GM21825 (cell line): ENCODE measurements around the gene CLN6.
"Not testable (repeated sequence)": the region's sequence is repeated elsewhere in the genome, so short reads cannot be mapped to it uniquely, and the experiment has no call there.

Experiments
- ATAC-seq: cut with Tn5 transposase; IDR thresholded peaks from one replicate; pipeline ENCODE4 v1.9.1; 2021; ENCODE audit warnings: mild to moderate bottlenecking, moderate library complexity; ENCODE audit not compliant: unreplicated experiment

Gene CLN6

DNA sequence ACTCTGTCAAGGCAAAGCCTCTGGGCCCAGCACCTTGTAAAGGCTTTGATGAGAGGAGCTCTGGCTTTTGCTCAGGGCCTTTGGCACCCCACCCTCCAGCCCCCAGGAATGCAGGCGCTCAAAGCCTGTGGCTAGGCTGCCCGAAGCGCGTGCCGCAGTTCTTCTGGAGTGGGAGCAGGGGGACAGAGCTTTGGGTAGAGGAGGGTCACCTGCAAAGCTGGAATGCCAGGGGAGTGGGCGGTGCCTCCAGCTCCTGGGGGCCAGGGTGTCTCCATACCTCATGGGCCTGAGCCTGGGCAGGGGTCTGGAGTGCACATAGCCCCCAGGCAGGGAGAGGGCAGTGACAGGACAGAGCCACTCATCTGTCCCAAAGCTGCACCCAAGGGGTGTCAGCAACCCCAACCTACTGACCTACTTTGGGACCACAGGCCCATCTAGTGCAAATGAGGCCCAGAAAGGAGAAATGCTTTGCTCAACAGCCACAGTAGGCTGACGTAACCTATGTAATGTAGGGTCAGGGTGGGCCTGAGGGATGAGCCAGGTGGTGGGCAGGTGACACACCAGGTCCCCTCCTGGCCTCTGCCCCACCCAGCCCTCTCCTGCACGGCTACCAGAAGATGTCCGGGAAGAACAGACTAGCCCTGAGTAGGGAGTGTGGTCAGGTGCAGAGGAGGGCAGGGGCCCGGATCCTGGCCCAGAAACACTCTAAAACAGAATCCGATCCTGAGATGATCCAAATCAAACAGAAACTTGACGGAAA, 22.2 kb downstream of the CLN6 start:
- ATAC-seq = no peak

DNA sequence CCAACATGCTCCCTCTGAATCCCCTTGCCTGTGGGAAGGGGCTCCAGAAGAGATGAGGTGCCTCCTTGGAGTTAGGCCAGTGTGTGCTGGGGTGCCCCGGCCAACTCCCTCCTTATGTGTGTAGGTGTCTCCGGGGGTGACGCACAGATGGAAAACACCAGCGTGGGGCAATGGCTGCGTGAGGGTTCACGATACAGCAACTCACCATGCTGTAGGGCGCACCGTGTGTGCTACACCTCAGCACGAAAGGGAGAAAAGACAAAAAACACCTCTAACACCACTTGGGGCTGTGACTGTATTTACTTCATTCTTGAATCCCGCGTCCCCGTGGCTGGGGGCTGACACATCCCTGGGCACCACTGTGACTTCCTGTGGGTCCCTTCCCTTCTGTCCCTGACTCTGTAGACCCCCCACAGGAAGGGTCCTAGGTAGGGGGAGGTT, 22.8 kb downstream of the CLN6 start:
- no peak for ATAC-seq

DNA sequence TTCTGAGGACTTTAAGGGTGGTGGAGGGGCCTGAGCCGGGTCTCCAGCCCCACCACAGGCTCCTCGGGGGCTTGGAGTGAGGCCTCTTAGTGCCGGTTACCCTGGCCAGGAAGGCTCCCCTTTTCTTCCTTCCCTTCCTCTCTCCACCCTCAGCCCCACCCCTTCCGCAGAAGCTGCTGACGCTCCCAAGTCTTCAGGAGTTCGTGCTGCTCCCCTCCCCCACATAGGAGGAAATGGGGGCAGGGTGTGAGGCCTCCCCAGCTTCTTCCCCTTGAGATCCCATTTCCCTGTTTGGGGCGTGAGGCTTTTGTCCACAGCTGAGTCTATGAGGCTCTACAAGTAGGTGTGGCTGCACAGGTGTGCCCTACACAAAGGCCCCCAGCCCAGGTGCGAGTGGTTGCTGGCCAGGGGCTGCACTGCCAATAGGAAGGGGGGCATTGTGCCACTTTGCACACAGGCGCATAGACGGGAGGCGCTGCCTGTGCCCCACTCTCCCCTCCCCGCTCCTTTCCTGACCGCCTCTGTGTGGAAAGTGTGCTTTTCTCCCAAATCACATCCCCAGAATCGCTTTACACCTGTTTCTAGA, 23.5 kb downstream of the CLN6 start:
- ATAC-seq = no peak

DNA sequence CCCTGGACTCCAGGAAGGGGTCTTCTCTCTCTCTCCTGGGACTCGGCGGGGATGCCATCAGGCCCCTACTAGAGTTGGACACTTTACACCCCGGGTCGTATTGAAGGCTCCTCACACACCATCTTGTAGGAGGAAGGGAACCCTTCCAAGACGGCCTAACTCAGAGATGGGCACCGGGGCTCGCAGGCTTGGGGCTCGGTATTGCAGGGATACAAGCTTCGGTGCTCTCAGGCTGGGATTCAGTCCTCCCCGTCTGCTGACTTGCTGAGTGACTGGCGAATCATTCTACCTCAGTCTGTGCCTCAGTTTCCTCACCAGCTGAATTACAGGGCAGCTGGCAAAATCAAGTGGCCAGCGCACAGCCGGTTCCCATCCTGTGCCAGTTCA, 24.0 kb downstream of the CLN6 start:
- no peak for ATAC-seq

DNA sequence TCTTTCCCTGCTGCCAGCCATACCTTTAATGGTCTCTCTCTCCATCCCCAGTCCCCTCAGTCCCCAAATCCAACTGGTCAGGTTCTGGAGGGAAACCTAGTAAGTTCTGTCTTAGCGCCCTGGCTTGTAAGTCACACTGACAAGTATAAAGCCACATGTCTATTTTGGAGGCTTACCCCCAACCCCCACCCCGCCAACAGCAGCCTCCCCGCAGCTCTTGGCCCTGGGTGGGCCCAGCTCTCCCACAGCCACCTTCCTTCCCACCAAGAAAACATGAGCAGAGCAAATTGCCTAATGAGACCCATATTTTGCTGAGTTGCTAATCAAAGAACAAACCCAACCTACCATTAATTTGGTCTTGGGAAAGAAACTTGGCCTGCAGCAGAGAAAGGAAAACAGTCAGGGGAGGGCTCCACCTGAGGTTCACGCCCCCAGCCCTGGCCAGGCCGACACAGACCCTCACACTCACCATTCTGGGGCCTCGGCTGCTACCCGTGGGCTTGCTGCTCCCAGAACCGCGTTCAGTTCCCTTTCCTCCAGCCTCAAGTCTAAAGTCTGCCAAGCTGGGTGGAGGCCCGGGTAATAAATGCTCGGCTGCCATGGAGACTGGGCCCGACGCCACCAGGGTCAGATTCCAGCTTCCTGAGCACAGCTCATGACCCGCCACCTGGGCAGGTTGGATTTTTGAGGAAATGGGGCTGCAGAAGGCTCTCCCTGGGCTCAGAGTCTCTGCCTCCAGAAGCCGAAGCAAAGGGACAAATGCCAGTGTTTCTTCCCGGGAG, 24.6 kb downstream of the CLN6 start, which contains the start of gene CALML4:
TSS of gene CALML4 (minus strand) at position 557 of the 782 bp plus-strand sequence. CDS start at position 472, 85 bp downstream.
- ATAC-seq = no peak

DNA sequence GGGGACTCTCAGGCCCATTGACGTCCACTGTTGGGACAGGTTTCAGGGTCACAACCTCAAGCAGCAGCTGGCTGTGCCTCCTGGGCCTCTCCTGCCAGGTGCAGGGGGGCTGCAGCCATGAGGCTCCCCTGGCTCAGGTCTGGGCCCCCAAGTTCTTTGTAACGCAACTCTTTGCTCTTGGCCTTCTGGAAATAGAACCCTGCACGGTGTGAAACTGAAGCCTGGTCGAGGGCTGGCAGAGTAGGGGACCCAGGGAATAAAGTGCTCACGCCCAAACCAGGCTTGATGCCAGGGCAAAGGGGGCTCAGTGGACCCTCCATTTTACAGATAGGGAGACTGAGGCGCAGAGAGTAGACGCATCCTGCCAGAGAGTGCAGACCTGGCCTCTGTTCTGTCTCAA, 25.2 kb downstream of the CLN6 start:
- ATAC-seq = no peak

DNA sequence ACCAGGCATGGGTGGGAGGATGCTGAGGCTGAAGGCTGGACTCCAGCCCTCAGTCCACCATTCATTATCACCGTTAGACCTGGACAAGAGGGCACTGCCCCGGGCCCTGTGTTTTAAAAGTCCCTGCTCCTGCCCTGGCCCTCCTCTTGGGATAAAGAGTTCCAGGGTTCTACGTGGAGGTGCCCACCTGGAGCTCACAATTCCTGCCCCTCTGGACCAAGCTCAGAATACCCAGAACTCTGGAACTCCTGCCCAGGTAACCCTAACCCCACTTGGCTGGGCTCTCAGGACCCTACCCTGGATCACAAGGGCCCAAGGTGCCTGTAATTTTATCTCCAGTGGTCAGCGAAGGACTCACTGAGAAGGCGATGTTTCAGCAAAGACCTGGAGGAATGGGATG, 25.6 kb downstream of the CLN6 start:
- ATAC-seq = no peak

DNA sequence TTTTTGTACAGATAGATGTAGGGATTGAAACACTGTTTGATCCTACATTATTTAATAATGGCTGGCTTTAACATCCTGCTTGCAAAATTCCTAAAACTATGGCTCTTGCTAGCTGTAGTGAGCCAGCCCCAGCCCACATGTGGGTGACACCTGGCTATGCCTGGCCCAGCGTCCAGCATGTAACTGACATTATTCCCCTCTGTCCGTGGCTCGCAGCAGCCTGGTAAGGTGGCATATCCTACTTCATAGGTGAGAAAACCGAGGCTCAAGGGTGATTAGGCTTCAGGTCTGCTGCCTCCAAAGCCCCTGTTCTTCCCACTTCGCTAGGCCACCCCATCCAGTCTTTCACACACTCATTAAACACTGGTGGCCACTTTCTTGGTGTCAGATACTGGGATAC, 26.0 kb downstream of the CLN6 start:
- no peak for ATAC-seq

DNA sequence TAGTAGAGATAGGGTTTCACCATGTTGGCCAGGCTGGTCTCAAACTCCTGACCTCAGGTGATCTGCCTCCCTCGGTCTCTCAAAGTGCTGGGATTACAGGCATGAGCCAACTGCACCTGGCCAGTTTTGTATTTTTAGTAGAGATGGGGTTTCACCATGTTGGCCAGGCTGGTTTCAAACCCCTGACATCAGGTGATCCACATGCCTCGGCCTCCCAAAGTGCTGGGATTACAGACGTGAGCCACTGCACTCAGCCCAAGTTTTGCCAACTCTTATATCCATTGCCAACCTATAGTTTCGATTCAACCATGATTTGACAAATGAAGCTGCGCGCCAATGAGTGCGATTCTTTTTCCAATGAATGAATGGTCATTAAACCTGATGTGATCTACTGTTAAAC, 26.5 kb downstream of the CLN6 start:
- not testable (repeated sequence) for ATAC-seq

DNA sequence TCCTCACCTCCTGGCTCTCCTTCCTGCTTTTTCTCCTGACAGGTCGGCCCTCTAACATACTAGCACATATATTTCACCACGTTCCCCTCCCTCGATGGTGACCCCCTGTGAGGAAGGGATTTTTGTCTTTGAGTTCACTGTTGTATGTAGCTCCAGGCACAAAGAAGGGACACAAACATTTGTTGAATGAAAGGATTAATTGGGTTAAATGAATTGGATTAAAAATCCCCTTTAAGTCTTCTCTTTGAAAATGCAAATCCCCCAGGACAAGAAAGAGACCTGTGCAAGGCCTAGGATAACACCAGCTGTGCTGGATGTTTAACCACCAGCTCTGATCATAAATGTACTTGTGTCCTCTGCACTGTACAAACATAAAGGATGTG, 27.7 kb downstream of the CLN6 start:
- no peak for ATAC-seq

DNA sequence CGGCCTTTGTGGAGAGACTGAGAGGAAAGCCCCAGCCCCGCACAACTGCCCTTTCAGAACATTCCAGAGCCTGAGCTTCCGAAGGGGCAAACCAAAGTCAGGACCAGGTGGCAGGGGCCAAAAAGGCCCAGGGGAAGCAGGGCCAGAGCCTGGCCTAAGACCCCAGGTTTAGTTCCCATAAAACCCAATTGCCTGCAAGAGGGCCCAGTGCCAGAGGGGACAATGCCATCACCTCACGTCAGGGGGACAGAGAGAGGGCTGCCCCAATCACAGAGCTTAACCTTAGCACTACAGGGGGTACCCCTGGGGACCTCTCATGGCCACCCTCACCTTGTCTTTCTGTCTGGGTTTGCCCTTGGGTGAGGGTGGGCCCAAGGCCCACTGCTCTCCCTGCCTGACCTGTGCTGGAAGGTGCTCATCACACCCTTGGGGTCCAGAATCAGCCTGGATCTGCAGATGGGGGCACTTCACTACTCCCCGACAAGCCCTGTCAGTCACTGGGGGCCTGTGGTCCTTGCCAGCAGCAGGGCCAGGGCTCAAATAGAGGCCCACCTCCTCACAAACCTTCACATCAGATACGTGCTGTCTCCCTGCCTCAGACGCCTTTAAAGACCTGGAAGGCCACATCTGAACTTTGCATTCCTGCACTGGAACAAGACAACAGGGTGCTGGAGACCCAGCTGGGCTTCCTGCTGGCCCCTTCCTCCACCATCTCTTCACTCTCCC, 28.2 kb downstream of the CLN6 start:
- ATAC-seq = no peak

DNA sequence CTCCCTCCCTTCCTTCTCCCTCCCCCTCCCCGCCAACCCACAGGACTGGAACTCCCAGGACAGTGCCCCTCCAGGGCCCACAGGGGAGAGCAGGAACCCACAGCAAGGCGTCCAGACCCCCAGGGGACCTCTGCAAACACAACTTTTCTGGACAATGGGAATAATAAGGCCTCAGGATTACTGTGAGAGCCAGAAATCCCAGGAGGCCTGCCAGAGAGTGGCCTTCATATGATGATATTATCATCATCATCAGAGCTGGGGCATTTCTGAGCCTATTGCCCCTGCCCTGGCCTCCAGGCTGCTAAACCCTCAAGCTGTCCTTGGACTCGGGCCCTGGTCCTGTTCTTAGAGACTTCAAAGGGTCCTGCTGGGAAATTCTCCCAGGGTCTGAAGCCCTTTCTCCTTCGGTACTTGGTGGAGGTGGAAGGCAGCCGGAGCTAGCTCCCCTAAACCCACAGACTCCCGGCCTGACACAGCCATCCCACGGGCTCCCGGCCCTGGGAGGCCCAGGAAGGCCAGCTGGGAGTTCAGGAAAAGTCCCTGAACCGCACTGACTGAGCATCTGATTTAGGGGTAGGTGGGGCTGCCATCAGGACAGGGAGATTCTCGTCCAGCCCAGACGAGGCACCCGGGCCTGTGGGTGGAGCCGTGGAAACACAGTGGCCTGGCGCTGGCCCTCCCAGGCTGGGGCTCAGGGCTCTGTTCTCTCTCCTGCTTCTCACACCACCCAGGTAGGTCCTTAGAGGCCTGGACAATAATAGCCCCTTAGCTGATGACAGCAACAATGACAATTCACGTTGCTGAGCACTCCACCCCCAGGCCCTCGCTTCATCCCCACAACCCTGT, 29.3 kb downstream of the CLN6 start:
- ATAC-seq = no peak

DNA sequence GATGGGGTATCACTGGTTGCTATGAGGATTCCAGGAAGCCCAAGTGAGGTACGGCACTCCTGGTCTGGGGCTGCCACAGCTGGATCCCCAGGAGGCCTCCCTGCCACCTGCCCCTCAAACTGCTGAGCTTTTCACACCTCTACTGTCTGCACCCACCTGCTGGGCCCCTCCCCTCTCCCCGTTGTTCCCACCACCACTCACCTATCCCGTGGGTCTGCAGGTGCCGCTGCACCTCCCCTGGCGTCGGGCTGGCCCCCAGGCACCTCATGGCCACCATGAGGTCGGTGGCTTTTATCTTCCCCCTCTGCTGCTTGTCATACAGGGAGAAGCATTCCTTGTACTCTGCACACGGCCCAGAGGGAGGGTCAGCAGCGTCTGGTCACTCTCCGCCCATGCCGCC, 30.2 kb downstream of the CLN6 start:
- no peak for ATAC-seq

DNA sequence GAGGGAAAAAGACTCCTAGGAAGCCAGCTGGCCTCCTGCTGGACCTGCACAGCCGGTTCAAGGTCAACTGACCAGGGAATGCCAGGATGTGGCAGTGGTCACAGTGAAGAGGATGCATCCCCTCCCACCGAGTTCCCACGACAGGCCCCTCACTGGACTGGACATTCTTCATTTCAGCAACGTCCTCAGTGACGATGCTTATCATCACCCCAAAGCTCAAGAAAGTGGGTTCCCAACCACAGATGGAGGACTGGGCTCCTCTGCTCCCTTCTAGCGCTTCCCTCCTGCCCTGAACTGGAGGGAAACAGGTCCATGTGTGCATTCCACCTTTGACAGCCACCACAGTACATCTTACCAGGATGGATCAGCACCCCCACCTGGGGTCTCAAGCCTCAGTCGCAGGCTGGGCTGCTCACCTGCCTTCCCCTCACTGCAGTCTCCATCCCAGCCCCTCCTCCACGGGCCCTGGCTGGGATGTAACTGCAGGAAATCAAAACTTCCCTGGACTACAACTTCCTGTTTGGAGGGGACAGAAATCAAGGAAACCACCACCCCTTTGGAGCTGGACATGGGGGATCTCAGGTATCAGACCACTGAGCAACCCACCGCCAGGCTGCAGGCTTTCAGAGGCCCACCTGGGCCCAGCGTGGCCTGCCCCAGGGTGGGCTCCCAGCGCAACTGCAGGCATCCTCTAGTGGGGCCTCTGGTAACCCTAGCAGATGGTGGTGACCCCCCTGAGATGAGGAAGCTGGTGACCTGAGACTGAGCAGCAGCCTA, 31.7 kb downstream of the CLN6 start:
- ATAC-seq = no peak

DNA sequence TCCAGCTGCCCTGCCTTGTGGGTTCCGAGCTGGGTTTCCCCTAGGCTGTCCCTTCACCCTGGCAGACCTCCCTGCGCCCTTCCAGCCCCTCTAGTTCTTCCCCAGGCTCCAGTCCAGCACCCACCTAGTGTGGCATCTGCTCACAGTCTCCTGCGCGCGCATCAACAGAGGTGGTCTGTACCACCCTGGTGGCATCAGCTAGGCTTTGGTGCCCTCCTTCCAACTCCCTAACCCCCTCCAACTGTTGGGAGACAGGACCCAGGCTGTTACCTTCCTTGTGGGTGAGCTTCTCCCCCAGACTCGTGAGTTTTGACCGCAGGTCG, 32.4 kb downstream of the CLN6 start:
- no peak for ATAC-seq

DNA sequence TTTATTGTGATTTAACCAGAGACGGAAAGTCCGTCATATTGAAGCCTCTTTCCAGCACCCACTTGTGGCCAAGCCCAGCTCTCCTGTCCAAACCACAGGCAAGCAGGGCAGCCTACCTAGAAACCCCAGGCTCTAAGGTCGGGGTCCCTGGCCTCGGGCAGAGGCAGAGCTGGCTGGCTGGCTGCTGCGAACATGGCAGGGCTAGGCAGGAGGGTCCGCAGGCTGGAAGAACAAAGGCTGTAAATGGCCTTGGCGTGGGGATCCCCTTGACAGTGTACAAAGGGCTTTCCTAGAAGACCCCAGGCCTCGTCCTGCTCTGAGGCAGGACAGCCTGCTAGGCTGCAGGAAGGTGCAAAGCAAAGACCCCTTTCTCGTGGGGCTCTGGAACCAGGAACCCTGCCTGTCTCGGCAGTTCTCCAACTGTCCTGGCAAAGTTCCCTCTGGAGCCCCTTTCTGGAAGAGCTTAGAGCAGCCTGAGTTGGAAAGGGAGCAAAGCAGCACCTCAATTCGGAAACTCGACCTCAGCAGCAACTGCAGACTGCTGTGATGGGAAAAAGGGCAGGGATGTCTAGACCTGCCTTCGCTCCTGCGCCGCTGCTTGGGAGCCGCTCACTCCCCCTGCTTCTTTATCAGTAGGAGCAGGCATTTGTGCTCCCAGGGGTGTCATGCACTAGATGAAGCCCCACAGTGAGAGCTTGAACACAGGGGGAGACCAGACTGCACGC, 32.9 kb downstream of the CLN6 start:
- ATAC-seq = no peak

DNA sequence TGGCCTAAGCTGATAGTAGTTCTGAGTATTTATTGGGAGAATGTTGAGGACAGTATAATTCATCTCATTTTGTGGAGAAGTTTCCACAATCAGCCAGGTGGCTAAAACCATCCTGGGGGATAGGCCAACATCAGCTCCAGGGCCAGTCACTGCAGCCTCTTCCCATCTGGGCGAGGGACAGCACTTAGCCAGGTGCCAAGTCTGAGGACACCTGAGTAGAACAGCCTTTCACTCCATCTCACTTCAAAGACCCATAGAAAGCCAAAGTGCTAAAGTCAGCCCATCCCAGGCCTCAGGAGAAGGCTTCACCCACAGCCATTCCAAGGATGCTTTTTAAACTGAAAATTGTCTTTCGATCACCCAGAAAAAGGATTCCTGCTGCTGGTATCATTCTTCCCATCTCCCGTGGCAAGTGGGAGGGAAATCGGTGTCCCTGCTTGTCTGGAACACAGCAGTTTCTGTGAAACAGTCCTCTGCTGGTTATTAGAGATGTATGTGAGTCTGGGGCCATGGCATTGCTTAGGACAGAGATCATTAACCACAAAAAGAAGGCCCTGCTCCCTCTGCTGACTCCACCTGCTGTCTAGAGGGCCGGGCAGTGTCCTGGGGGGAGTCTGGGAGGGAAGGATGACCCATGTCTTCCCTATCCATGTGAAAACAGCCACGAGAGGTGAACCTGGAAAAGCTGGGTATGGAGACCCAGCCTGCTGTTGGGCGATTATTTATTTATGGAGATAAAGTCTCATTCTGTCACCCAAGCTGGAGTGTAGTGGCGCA, 34.0 kb downstream of the CLN6 start:
- ATAC-seq = no peak

DNA sequence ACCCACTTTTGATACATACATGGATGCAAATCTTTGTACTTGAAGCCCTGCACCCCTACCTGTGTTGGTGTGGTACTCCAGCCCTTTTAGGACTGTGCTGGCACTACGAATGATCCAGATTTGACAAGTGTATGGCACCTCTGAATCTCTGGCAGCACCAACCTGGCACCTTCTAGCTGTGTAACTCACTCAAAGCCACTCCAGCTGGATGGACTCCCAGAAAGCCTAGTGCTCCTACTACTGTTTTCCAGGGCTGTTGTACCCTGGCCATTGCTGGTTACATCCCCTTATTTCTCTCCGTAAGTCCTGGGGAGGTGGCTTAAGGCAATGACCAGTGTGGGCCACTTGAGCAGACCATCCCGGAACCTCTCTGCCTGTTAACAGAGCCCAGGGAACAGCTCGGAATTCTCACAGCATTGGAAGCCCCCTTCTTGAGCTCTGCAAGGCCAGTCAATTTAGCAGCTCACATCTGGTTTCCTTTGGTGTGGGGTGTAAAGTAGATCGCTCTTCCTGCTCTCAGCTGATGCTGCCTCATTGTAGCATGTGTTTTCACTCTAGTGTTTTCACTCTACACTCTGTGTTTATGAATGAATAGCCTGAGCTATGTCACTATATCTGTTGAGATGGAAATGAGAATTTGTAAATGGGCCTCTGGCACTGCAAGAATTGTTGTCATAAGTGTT, 36.6 kb downstream of the CLN6 start:
- no peak for ATAC-seq
